ENCODE data around the gene DUSP5.

DNA sequence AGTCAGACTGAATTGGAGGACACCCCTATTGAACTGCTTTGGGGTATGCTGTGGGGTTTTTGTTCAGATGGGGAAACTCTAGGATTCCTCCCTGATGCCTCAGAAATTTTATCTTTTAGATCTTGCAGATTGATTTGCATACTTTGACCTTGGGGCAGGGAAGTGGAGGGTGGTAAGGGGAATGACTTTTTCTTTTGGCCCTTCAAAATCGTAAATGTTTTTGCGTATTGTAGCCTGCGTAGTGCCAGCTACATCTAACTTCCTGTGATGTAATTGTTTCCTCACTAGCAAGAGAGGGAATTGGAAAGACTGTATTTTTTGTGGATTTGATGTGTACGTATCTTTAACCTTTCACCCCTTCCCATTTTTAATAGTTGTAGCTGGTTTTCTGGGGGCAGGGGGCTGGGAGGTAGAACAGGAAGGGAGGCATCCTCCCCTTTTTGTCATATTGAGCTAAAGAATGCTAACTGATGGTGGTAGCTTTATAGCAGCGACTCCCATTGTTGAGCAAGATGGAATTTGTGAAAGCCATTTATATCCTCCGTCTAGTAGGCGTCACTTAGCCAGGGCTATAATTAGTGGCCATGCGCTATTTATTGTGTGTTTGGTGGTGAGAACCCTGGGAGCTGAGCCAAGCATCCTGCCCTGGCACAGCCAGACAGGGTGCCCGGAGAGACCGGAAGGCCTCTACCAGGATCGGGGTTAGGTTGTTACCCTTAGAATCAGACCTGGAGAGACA lies 11.3 kb downstream of the DUSP5 start:
- no peak for TF ChIP-seq CEBPB (IDR thresholded peaks at IDR 0.05)
- TF ChIP-seq NFIC (IDR thresholded peaks at IDR 0.05), result peak; percentile 57
- TF ChIP-seq TAF1 (IDR thresholded peaks at IDR 0.05; ENCODE audit: low read depth), result no peak

Measured in Ishikawa (cell line).